Right atrium auricular region (tissue), 2 donors: Measurements from ENCODE around the gene KIF3A. TPM values are rescaled to one million over a fixed set of nuclear protein-coding genes. Genes with fewer than 3 reads are reported as not detected.

ENCODE experiments used
- DNase-seq: peaks from one replicate; pipeline ENCODE4 v3.0.0-alpha.2; 2019; ENCODE audit warnings: low spot score
- H3K27ac ChIP-seq, 2 donors: fragments of 200-600 bp; sonication (generic); 1 replicate in 1 of 2; 2 replicates in 1 of 2; pipeline ENCODE4 v1.5.1; 2016 to 2019
- H3K27me3 ChIP-seq, 2 donors: fragments of 200-600 bp; sonication (generic); one replicate each; pipeline versions ENCODE4 v1.5.1 to v1.6.0; 2017 to 2019
- H3K36me3 ChIP-seq: fragments of 200-600 bp; sonication (generic); one replicate; pipeline ENCODE4 v1.5.1; 2016
- H3K4me1 ChIP-seq, 2 donors: fragments of 200-600 bp; sonication (generic); one replicate each; pipeline versions ENCODE4 v1.5.1 to v1.6.0; 2017 to 2019
- H3K4me3 ChIP-seq, 2 donors: fragments of 200-600 bp; sonication (generic); 1 replicate in 1 of 2; 2 replicates in 1 of 2; pipeline ENCODE4 v1.5.1; 2017 to 2019; ENCODE audit warnings: mild to moderate bottlenecking in 1 of 2, moderate library complexity in 1 of 2
- H3K9me3 ChIP-seq, 2 donors: fragments of 200-600 bp; sonication (generic); one replicate each; pipeline ENCODE4 v1.5.1; 2019
- CTCF ChIP-seq, 2 donors: fragments of 200-600 bp; sonication (generic); IDR thresholded peaks; one replicate each; pipeline ENCODE4 v1.5.1; 2019; ENCODE audit warnings: antibody characterized with exemption in 2 of 2
- total RNA-seq, 2 donors: library from RNA; depleted of rRNA; stranded (reverse); fragments of >200 nt; gene quantifications; one replicate each; pipeline ENCODE4 v1.1.0, GENCODE V29; 2016

Gene KIF3A
- total RNA-seq = 1 to 10 TPM; 5.6 to 7.2 TPM

- H3K9me3 ChIP-seq = peaks cover 0 to 3% of the 10 kb centered on the region in 2 donors
- DNase-seq = peak; percentile 94
- peak within 1 kb of the TSS; percentile 66 to 76 for H3K27ac ChIP-seq
- no peaks in the 10 kb centered on the region for H3K27me3 ChIP-seq
- peaks cover 0 to 10% of the 10 kb centered on the region in 2 donors for H3K4me1 ChIP-seq
- peak in 1 of 2 donors; percentile 41 for TF ChIP-seq CTCF (IDR thresholded peaks at IDR 0.05)
- no peaks in the 10 kb centered on the region for H3K36me3 ChIP-seq
- peak within 1 kb of the TSS; percentile 85 to 87 for H3K4me3 ChIP-seq
Observed at GRCh38 chr5:132736853-132737833, at the start of gene KIF3A. KIF3A (minus strand) TSS chr5:132737546; CDS start chr5:132737419, 127 bp downstream.

GRCh38 chr5:132787076-132787475 is 49.7 kb upstream of the KIF3A start:
- Histone ChIP-seq H3K27ac (no peak overlapping the region), H3K36me3 (no peaks in the 10 kb centered on the region), H3K9me3 (no peaks in the 10 kb centered on the region), H3K4me1 (no peaks in the 10 kb centered on the region), H3K4me3 (no peak overlapping the region), H3K27me3 (no peaks in the 10 kb centered on the region)
- DNase-seq = no peak
- no peak for TF ChIP-seq CTCF (IDR thresholded peaks at IDR 0.05)

DNA sequence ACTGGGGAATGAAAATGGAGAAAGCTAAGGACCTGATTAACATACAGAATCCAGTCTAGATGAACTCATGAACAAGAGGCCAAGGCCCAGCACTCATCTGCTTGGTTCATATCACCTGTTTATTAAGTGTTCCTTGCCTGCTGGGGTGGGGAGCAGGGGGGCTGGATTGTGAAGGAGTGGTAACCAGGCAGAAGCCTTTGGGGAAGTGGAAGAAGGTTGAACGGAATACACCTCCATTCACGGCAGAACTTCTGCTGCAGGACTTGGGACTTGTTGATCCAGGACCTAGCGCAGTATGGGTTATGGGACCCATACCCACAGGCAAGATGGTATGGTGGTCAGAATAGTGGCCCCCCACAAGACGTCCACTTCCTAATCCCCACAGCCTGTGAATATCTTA is 48.5 kb upstream of the KIF3A start:
- no peaks in the 10 kb centered on the region for H3K9me3 ChIP-seq
- no peak overlapping the region for H3K4me3 ChIP-seq
- TF ChIP-seq CTCF (IDR thresholded peaks at IDR 0.05) = no peak
- H3K36me3 ChIP-seq = no peaks in the 10 kb centered on the region
- no peak overlapping the region for H3K27ac ChIP-seq
- no peak for DNase-seq
- H3K27me3 ChIP-seq = no peaks in the 10 kb centered on the region
- no peaks in the 10 kb centered on the region for H3K4me1 ChIP-seq

DNA sequence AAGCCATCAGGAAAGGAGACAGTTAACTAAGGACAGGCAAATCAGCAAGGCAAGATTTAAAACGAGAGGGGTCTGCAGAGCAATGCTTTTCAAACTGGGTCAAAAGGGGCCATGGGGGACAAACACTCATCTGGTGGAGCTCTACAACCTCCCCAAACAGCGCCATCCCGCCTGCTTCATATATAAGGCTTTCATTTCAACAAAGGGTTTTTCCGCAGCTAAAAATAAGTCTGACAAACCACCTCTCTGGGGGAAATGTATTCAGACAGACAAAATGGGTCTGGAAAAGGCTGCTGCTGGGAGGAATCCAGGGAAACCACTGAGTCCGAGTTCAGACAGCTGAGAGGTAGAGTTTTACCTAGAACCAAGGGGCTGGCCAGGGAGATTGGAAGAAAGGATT is 48.0 kb upstream of the KIF3A start:
- Histone ChIP-seq H3K4me1 (no peaks in the 10 kb centered on the region), H3K4me3 (no peak overlapping the region), H3K27me3 (no peaks in the 10 kb centered on the region), H3K9me3 (no peaks in the 10 kb centered on the region), H3K27ac (no peak overlapping the region), H3K36me3 (no peaks in the 10 kb centered on the region)
- TF ChIP-seq CTCF (IDR thresholded peaks at IDR 0.05) = no peak
- DNase-seq = no peak

DNA sequence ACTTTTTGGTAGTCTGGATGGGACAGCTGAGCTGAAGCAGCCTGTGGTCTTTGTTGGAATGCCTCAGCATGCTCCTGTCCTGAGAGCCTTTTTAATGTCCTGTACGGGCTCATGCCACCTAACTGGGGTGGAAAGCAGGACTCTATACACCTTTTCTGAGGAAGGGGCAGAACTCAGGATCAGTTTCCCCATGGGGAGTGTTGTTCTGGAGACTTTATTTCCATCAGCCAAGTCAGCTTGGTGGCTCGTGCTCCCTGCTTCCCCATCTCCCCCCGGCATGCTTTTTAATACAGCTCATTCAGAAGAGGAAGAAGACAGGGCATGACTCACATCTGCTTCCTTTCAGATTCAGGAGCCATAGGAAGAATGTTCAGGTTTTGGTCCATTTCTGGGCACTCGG is 44.8 kb upstream of the KIF3A start:
- peaks cover 0 to 6% of the 10 kb centered on the region in 2 donors for H3K4me1 ChIP-seq

More for the DNA sequence above, 44.8 kb upstream of the KIF3A start:
- Histone ChIP-seq H3K36me3 (no peaks in the 10 kb centered on the region), H3K27ac (no peak overlapping the region), H3K4me3 (no peak overlapping the region), H3K9me3 (no peaks in the 10 kb centered on the region), H3K27me3 (no peaks in the 10 kb centered on the region)
- DNase-seq = no peak
- TF ChIP-seq CTCF (IDR thresholded peaks at IDR 0.05) = no peak
